Caco-2 (cell line): ENCODE measurements around the gene GLS. TPM values are rescaled to one million over a fixed set of nuclear protein-coding genes. Genes with fewer than 3 reads are reported as not detected.

ENCODE experiments used
- BruUV-seq: library from RNA; stranded (reverse); fragments of 400-500 nt; replicated peaks from 2 replicates; lab custom pipeline; 2021; lab: Mats Ljungman, UMichigan
- CTCF ChIA-PET: fragments of 300-600 bp; sonication (Branson Sonifier 250); formaldehyde crosslinking; loops from one replicate; lab custom pipeline; 2022; ENCODE audit warnings: antibody characterized with exemption; lab: Charles Lee
- POLR2A ChIA-PET: fragments of 300-600 bp; sonication (Branson Sonifier 250); formaldehyde crosslinking; loops from one replicate; lab custom pipeline; 2022; ENCODE audit warnings: antibody characterized with exemption; lab: Charles Lee
- DNase-seq, 2 experiments: peaks; one replicate each; pipeline versions ENCODE4 v3.0.0 to v3.0.0-alpha.2; 2020 to 2022
- H3K27me3 ChIP-seq: replicated peaks from 2 replicates; pipeline ENCODE4 v1.6.0; 2011; ENCODE audit warnings: low read length; ENCODE audit not compliant: control insufficient read depth, insufficient read depth
- H3K36me3 ChIP-seq: 2 replicates; pipeline ENCODE4 v1.5.1; 2011; ENCODE audit warnings: low read length; ENCODE audit not compliant: control insufficient read depth, insufficient read depth
- H3K4me1 ChIP-seq: fragments of 250-450 bp; sonication (Bioruptor Pico); 2 replicates; pipeline ENCODE4 v1.5.1; 2020; ENCODE audit warnings: mild to moderate bottlenecking
- H3K4me3 ChIP-seq: 2 replicates; pipeline ENCODE4 v1.5.1; 2011; ENCODE audit warnings: low read depth, mild to moderate bottlenecking, control low read depth, low read length
- H3K9me3 ChIP-seq: fragments of 250-450 bp; sonication (Bioruptor Pico); 2 replicates; pipeline ENCODE4 v1.5.1; 2020; ENCODE audit warnings: mild to moderate bottlenecking, moderate library complexity
- H3K27ac Mint-ChIP-seq: one replicate; pipeline ENCODE4 v1.8.0; 2022; ENCODE audit warnings: mixed read lengths; ENCODE audit not compliant: unreplicated experiment
- H3K27me3 Mint-ChIP-seq: one replicate; pipeline ENCODE4 v1.8.0; 2022; ENCODE audit warnings: mixed read lengths; ENCODE audit not compliant: insufficient read depth, unreplicated experiment
- H3K36me3 Mint-ChIP-seq: one replicate; pipeline ENCODE4 v1.8.0; 2022; ENCODE audit warnings: mild to moderate bottlenecking, mixed read lengths; ENCODE audit not compliant: insufficient read depth, unreplicated experiment
- H3K4me1 Mint-ChIP-seq: one replicate; pipeline ENCODE4 v1.8.0; 2022; ENCODE audit warnings: low read depth, mixed read lengths; ENCODE audit not compliant: unreplicated experiment
- H3K4me3 Mint-ChIP-seq: one replicate; pipeline ENCODE4 v1.8.0; 2022; ENCODE audit warnings: mild to moderate bottlenecking, moderate library complexity, mixed read lengths; ENCODE audit not compliant: unreplicated experiment
- H3K9me3 Mint-ChIP-seq: one replicate; pipeline ENCODE4 v1.8.0; 2022; ENCODE audit warnings: mixed read lengths; ENCODE audit not compliant: unreplicated experiment
- intact Hi-C: fragments of 100-400 bp; cut with micrococcal nuclease; formaldehyde crosslinking; loops from one replicate; pipeline ENCODE4 v1.10.0; 2022; ENCODE audit not compliant: unreplicated experiment
- total RNA-seq: library from RNA; stranded (reverse); gene quantifications from 2 replicates; pipeline ENCODE4 v1.2.3, GENCODE V29; 2022
- TF ChIP-seq, protein P1 (sequence below), 2 experiments: fragments of 200-600 bp in 1 of 2; IDR thresholded peaks; 1 replicate in 1 of 2; 2 replicates in 1 of 2; pipeline versions ENCODE4 v1.5.1 to v1.8.0; 2011 to 2022; ENCODE audit warnings: antibody characterized with exemption in 1 of 2, control low read depth in 1 of 2, inconsistent platforms in 1 of 2, low read depth in 1 of 2, low read length in 1 of 2, mild to moderate bottlenecking in 1 of 2, moderate library complexity in 1 of 2; ENCODE audit not compliant: insufficient read depth in 1 of 2, severe bottlenecking in 1 of 2, unreplicated experiment in 1 of 2

The GLS gene
- total RNA-seq, 1 experiment from 2014 or later: 107 TPM

GRCh38 chr2:190976521-190976920, 95.9 kb downstream of the GLS start:
- Histone ChIP-seq H3K36me3 (peaks cover 6% of the 10 kb centered on the region; the same call in 1 of the 2 replicates), H3K4me3 (no peak overlapping the region), H3K4me1 (peaks cover 17% of the 10 kb centered on the region), H3K9me3 (no peaks in the 10 kb centered on the region), H3K27me3 (no peaks in the 10 kb centered on the region)
- no peak overlapping the region for H3K27ac Mint-ChIP-seq
- TF ChIP-seq, protein P1, sequence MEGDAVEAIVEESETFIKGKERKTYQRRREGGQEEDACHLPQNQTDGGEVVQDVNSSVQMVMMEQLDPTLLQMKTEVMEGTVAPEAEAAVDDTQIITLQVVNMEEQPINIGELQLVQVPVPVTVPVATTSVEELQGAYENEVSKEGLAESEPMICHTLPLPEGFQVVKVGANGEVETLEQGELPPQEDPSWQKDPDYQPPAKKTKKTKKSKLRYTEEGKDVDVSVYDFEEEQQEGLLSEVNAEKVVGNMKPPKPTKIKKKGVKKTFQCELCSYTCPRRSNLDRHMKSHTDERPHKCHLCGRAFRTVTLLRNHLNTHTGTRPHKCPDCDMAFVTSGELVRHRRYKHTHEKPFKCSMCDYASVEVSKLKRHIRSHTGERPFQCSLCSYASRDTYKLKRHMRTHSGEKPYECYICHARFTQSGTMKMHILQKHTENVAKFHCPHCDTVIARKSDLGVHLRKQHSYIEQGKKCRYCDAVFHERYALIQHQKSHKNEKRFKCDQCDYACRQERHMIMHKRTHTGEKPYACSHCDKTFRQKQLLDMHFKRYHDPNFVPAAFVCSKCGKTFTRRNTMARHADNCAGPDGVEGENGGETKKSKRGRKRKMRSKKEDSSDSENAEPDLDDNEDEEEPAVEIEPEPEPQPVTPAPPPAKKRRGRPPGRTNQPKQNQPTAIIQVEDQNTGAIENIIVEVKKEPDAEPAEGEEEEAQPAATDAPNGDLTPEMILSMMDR (IDR thresholded peaks at IDR 0.05; ENCODE audit: insufficient read depth in 1 of 2, low read depth in 1 of 2, low read length in 1 of 2, severe bottlenecking in 1 of 2, unreplicated experiment in 1 of 2): no peak
- no peak for DNase-seq
- intact Hi-C loops: no loop called here
- no peaks in the 10 kb centered on the region for H3K27me3 Mint-ChIP-seq
- no peaks in the 10 kb centered on the region for H3K9me3 Mint-ChIP-seq
- ChIA-PET POLR2A (no interaction called here), CTCF (no interaction called here)
- BruUV-seq: no TSS peak
- H3K4me3 Mint-ChIP-seq: no peak overlapping the region
- H3K4me1 Mint-ChIP-seq: peaks cover 27% of the 10 kb centered on the region
- peaks cover 98% of the 10 kb centered on the region for H3K36me3 Mint-ChIP-seq

DNA sequence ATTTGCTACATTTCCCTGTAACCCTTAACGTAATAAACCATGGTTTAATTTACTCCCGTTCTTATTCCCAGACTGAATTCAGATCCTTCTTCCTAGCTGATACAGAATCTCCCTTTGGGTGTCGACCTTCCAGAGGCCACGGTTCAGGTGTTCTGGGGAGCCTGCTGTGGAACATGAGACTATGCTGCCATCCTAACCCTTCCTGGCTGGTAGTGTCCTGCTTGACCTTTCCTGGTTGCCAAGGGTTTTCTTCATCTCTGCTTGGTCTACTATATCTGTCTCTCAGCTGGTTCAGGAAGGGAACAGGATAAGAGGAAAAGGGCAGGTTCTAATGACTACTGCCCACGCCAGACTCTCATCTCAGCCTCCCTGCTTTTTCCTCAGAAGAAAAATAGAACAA, 96.9 kb downstream of the GLS start:
- DNase-seq: no peak
- intact Hi-C loops: no loop called here
- TF ChIP-seq, protein P1 (IDR thresholded peaks at IDR 0.05; ENCODE audit: insufficient read depth in 1 of 2, low read depth in 1 of 2, low read length in 1 of 2, severe bottlenecking in 1 of 2, unreplicated experiment in 1 of 2): no peak
- H3K36me3 Mint-ChIP-seq: peaks cover 98% of the 10 kb centered on the region
- Histone ChIP-seq H3K4me1 (peaks cover 17% of the 10 kb centered on the region), H3K36me3 (peaks cover 6% of the 10 kb centered on the region; the same call in 1 of the 2 replicates), H3K27me3 (no peaks in the 10 kb centered on the region), H3K9me3 (no peaks in the 10 kb centered on the region), H3K4me3 (no peak overlapping the region)
- peaks cover 30% of the 10 kb centered on the region for H3K4me1 Mint-ChIP-seq
- H3K27ac Mint-ChIP-seq: no peak overlapping the region
- H3K9me3 Mint-ChIP-seq: no peaks in the 10 kb centered on the region
- H3K27me3 Mint-ChIP-seq: no peaks in the 10 kb centered on the region
- no TSS peak for BruUV-seq
- no peak overlapping the region for H3K4me3 Mint-ChIP-seq
- CTCF ChIA-PET: no interaction called here
- POLR2A ChIA-PET: no interaction called here

- H3K27me3 Mint-ChIP-seq: no peaks in the 10 kb centered on the region
- H3K36me3 ChIP-seq: peaks cover 10% of the 10 kb centered on the region; the same call in 1 of the 2 replicates
- H3K4me1 Mint-ChIP-seq: peaks cover 29% of the 10 kb centered on the region
- peaks cover 98% of the 10 kb centered on the region for H3K36me3 Mint-ChIP-seq
- ChIA-PET POLR2A (no interaction called here), CTCF (no interaction called here)
- TF ChIP-seq, protein P1 (IDR thresholded peaks at IDR 0.05; ENCODE audit: insufficient read depth in 1 of 2, low read depth in 1 of 2, low read length in 1 of 2, severe bottlenecking in 1 of 2, unreplicated experiment in 1 of 2): no peak
- DNase-seq: no peak
- no peaks in the 10 kb centered on the region for H3K9me3 Mint-ChIP-seq
- no peaks in the 10 kb centered on the region for H3K9me3 ChIP-seq
- intact Hi-C loops: no loop called here
- no peaks in the 10 kb centered on the region for H3K27me3 ChIP-seq
- no TSS peak for BruUV-seq
- peaks cover 17% of the 10 kb centered on the region for H3K4me1 ChIP-seq
- no peak overlapping the region for H3K4me3 ChIP-seq
- H3K4me3 Mint-ChIP-seq: no peak overlapping the region
- H3K27ac Mint-ChIP-seq: no peak overlapping the region
Measured at GRCh38 chr2:190978389-190979053, 97.9 kb downstream of the GLS start.
